ENCODE results near the gene ADAMTSL2.

- TF ChIP-seq CTCF (IDR thresholded peaks at IDR 0.05; ENCODE audit: poor library complexity) (no peak), EZH2 (IDR thresholded peaks at IDR 0.05; ENCODE audit: borderline replicate concordance) (no peak), EZH2phosphoT487 (IDR thresholded peaks at IDR 0.05; ENCODE audit: low read depth, severe bottlenecking, unreplicated experiment) (no peak)
Measured at GRCh38 chr9:133513214-133514100, 21.0 kb upstream of the ADAMTSL2 start.

Data from hepatocyte (in vitro differentiated cells).